Sciatic nerve (tissue), 2 donors: Measurements from ENCODE around the gene SZRD1. TPM values are rescaled to one million over a fixed set of nuclear protein-coding genes. Genes with fewer than 3 reads are reported as not detected.

Source experiments
- ATAC-seq: fragments of 200-7000 bp; cut with Tn5 transposase; one replicate; pipeline ENCODE4 v1.9.1; 2020; ENCODE audit warnings: mild to moderate bottlenecking, moderate library complexity
- DNase-seq: peaks from one replicate; pipeline ENCODE4 v3.0.0-alpha.2; 2020; ENCODE audit warnings: low spot score
- intact Hi-C: fragments of 100-400 bp; cut with DNase I; formaldehyde crosslinking; loops from one replicate; pipeline ENCODE4 v1.14.2; 2022
- total RNA-seq: library from RNA; stranded (reverse); fragmentation: NEBNext Ultra II Directional; extraction: Animal tissue kit (Norgen Biotek cat#: 25700); gene quantifications from one replicate; pipeline ENCODE4 v1.2.1, GENCODE V29; 2021
- donor health status: DM: no; HTN: no; CAD: no.
- donor health status: DM: no; HTN: no; CAD: no.

SZRD1 gene
- total RNA-seq, 1 donor from 2014 or later, result 99.4 TPM

- ATAC-seq (peak; percentile 23), DNase-seq (no peak)
- intact Hi-C loops, result no loop called here
Observed at GRCh38 chr1:16392740-16393569, 25.9 kb downstream of the SZRD1 start.

- intact Hi-C loops, result no loop called here
- no peak for ATAC-seq
- DNase-seq, result no peak
Observed at GRCh38 chr1:16393570-16394521, 26.8 kb downstream of the SZRD1 start.

GRCh38 chr1:16394977-16395376 lies 27.9 kb downstream of the SZRD1 start:
- DNase-seq, result no peak
- intact Hi-C loops, result no loop called here
- ATAC-seq, result no peak

- intact Hi-C loops, result no loop called here
- peak; percentile 64 for DNase-seq
Observed at GRCh38 chr1:16396591-16396990, 29.5 kb downstream of the SZRD1 start.

GRCh38 chr1:16397120-16397519 lies 30.1 kb downstream of the SZRD1 start:
- DNase-seq (no peak), ATAC-seq (no peak)
- intact Hi-C loops, result no loop called here

More at GRCh38 chr1:16396591-16396990, 29.5 kb downstream of the SZRD1 start:
- peak; percentile 27 for ATAC-seq

GRCh38 chr1:16398371-16398953 lies 31.4 kb downstream of the SZRD1 start:
- DNase-seq (no peak), ATAC-seq (peak; percentile 7)
- intact Hi-C loops, result no loop called here

- DNase-seq (no peak), ATAC-seq (no peak)
- intact Hi-C loops, result no loop called here
Observed at GRCh38 chr1:16402742-16403141, 35.7 kb downstream of the SZRD1 start.

GRCh38 chr1:16405441-16405840 lies 38.4 kb downstream of the SZRD1 start:
- ATAC-seq (no peak), DNase-seq (no peak)
- intact Hi-C loops, result no loop called here

- intact Hi-C loops, result no loop called here
- ATAC-seq (no peak), DNase-seq (no peak)
Observed at GRCh38 chr1:16406868-16407267, 39.8 kb downstream of the SZRD1 start.

GRCh38 chr1:16409536-16410152 lies 42.6 kb downstream of the SZRD1 start:
- no peak for ATAC-seq

GRCh38 chr1:16410803-16411202 lies 43.8 kb downstream of the SZRD1 start:
- DNase-seq (no peak), ATAC-seq (no peak)
- intact Hi-C loops, result no loop called here

More at GRCh38 chr1:16409536-16410152, 42.6 kb downstream of the SZRD1 start:
- no peak for DNase-seq
- intact Hi-C loops, result no loop called here

- ATAC-seq (no peak), DNase-seq (no peak)
- intact Hi-C loops, result no loop called here
Observed at GRCh38 chr1:16413191-16413590, 46.1 kb downstream of the SZRD1 start.

GRCh38 chr1:16418823-16419425 lies 51.9 kb downstream of the SZRD1 start:
- DNase-seq (no peak), ATAC-seq (no peak)
- intact Hi-C loops, result no loop called here

GRCh38 chr1:16420424-16421118 lies 53.5 kb downstream of the SZRD1 start:
- DNase-seq (no peak), ATAC-seq (no peak)
- intact Hi-C loops, result no loop called here

GRCh38 chr1:16421201-16421600 lies 54.2 kb downstream of the SZRD1 start:
- DNase-seq (no peak), ATAC-seq (no peak)
- intact Hi-C loops, result no loop called here

GRCh38 chr1:16422041-16422440 lies 55.0 kb downstream of the SZRD1 start:
- DNase-seq (no peak), ATAC-seq (no peak)
- intact Hi-C loops, result no loop called here

GRCh38 chr1:16425125-16426025 lies 58.3 kb downstream of the SZRD1 start:
- ATAC-seq (no peak), DNase-seq (no peak)

More at GRCh38 chr1:16425125-16426025, 58.3 kb downstream of the SZRD1 start:
- intact Hi-C loops, result no loop called here
